SU-DHL-6 (cell line): ENCODE measurements around the gene FBXL13.
"Not testable (repeated sequence)": the region's sequence is repeated elsewhere in the genome, so short reads cannot be mapped to it uniquely, and the experiment has no call there.

ENCODE experiments used
- EZH2phosphoT487 ChIP-seq: fragments of 200-600 bp; sonication (generic), shearing (Covaris generic); conservative IDR thresholded peaks from 2 replicates; pipeline ENCODE4 v1.6.1; 2018; ENCODE audit warnings: mild to moderate bottlenecking, antibody characterized with exemption, low read length, moderate library complexity, mixed read lengths
- TF ChIP-seq, protein P1 (sequence below): fragments of 200-600 bp; sonication (generic); IDR thresholded peaks from one replicate; pipeline ENCODE4 v1.5.1; 2017; ENCODE audit warnings: antibody characterized with exemption, mild to moderate bottlenecking, low read length, moderate library complexity; ENCODE audit not compliant: insufficient read depth, poor library complexity, severe bottlenecking

DNA sequence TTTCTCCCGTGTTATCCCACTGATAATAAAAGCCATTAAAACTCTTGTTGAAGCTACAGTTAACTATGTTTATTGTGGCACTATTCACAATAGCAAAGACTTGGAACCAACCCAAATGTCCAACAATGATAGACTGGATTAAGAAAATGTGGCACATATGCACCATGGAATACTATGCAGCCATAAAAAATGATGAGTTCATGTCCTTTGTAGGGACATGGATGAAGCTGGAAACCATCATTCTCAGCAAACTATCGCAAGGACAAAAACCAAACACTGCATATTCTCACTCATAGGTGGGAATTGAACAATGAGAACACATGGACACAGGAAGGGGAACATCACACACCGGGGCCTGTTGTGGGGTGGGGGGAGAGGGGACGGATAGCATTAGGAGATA is 97.0 kb downstream of the FBXL13 start:
- TF ChIP-seq, protein P1, sequence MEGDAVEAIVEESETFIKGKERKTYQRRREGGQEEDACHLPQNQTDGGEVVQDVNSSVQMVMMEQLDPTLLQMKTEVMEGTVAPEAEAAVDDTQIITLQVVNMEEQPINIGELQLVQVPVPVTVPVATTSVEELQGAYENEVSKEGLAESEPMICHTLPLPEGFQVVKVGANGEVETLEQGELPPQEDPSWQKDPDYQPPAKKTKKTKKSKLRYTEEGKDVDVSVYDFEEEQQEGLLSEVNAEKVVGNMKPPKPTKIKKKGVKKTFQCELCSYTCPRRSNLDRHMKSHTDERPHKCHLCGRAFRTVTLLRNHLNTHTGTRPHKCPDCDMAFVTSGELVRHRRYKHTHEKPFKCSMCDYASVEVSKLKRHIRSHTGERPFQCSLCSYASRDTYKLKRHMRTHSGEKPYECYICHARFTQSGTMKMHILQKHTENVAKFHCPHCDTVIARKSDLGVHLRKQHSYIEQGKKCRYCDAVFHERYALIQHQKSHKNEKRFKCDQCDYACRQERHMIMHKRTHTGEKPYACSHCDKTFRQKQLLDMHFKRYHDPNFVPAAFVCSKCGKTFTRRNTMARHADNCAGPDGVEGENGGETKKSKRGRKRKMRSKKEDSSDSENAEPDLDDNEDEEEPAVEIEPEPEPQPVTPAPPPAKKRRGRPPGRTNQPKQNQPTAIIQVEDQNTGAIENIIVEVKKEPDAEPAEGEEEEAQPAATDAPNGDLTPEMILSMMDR = not testable (repeated sequence)
- not testable (repeated sequence) for TF ChIP-seq EZH2phosphoT487
